ENCODE data around the gene MYH14. TPM values are rescaled to one million over a fixed set of nuclear protein-coding genes. Genes with fewer than 3 reads are reported as not detected.

The MYH14 gene
- total RNA-seq, 1 donor from 2014 or later, result 146 TPM

GRCh38 chr19:50268041-50268440, 64.6 kb downstream of the MYH14 start:
- no peaks in the 10 kb centered on the region for H3K4me1 ChIP-seq
- intact Hi-C loops (cut with DNase I), result no loop called here
- H3K36me3 ChIP-seq, result peaks cover 18% of the 10 kb centered on the region
- TF ChIP-seq, protein P1, sequence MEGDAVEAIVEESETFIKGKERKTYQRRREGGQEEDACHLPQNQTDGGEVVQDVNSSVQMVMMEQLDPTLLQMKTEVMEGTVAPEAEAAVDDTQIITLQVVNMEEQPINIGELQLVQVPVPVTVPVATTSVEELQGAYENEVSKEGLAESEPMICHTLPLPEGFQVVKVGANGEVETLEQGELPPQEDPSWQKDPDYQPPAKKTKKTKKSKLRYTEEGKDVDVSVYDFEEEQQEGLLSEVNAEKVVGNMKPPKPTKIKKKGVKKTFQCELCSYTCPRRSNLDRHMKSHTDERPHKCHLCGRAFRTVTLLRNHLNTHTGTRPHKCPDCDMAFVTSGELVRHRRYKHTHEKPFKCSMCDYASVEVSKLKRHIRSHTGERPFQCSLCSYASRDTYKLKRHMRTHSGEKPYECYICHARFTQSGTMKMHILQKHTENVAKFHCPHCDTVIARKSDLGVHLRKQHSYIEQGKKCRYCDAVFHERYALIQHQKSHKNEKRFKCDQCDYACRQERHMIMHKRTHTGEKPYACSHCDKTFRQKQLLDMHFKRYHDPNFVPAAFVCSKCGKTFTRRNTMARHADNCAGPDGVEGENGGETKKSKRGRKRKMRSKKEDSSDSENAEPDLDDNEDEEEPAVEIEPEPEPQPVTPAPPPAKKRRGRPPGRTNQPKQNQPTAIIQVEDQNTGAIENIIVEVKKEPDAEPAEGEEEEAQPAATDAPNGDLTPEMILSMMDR (IDR thresholded peaks at IDR 0.05), result no peak
- H3K27ac ChIP-seq, result no peak overlapping the region
- no peaks in the 10 kb centered on the region for H3K27me3 ChIP-seq
- no peak overlapping the region for H3K4me3 ChIP-seq
- DNase-seq (no peak), ATAC-seq (no peak)
- H3K9me3 ChIP-seq, result no peaks in the 10 kb centered on the region

DNA sequence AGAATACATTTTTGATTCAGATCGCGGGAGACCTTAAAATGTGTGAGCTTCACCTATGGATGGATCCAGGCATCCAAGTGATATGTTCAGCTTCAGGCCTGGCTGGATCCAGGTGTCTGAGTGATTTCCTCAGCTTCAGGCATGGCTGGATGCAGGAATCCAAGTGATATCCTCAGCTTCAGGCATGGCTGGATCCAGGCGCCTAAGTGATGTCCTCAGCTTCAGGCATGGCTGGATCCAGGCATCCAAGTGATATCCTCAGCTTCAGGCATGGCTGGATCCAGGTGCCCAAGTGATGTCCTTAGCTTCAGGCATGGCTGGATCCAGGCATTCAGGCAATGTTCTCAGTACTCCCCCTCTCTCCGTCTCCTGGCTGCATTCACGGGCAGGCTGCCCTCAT, 65.1 kb downstream of the MYH14 start:
- intact Hi-C loops (cut with DNase I), result no loop called here
- DNase-seq (no peak), ATAC-seq (no peak)
- TF ChIP-seq, protein P1 (IDR thresholded peaks at IDR 0.05), result no peak
- Histone ChIP-seq H3K9me3 (no peaks in the 10 kb centered on the region), H3K4me1 (no peaks in the 10 kb centered on the region), H3K27ac (no peak overlapping the region), H3K36me3 (peaks cover 18% of the 10 kb centered on the region), H3K27me3 (no peaks in the 10 kb centered on the region), H3K4me3 (no peak overlapping the region)

- no peaks in the 10 kb centered on the region for H3K27me3 ChIP-seq
- intact Hi-C loops (cut with DNase I), result no loop called here
- H3K36me3 ChIP-seq, result peaks cover 18% of the 10 kb centered on the region
- DNase-seq (no peak), ATAC-seq (no peak)
- no peak overlapping the region for H3K27ac ChIP-seq
- H3K9me3 ChIP-seq, result no peaks in the 10 kb centered on the region
- no peaks in the 10 kb centered on the region for H3K4me1 ChIP-seq
- TF ChIP-seq, protein P1 (IDR thresholded peaks at IDR 0.05), result no peak
- no peak overlapping the region for H3K4me3 ChIP-seq
Measured at GRCh38 chr19:50269653-50270052, 66.2 kb downstream of the MYH14 start.

DNA sequence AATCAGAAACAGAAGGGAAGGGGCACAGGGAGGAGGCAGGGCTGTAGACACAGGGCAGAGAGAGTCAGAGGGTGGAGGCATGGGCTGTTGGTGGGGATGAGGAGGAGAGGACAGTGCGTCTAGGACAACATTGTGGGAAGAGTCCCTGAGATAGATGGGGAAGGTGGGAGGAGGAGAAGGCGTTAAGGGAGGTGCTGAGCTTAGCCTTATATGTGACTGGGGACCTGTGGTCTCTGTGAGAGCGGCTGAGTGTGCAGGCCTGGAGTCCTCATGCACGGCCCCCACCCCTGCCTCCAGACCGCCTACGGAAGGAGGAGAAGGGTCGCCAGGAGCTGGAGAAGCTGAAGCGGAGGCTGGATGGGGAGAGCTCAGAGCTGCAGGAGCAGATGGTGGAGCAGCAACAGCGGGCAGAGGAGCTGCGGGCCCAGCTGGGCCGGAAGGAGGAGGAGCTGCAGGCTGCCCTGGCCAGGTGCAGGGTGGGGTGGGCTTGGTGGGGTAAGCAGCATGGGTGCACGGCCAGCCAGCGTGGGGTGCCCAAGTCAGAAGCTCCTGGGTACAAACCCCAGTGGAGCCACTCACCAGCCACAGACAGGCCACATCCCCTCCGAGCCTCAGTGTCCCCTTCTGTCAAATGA, 69.0 kb downstream of the MYH14 start:
- H3K4me3 ChIP-seq, result no peak overlapping the region
- TF ChIP-seq, protein P1 (IDR thresholded peaks at IDR 0.05), result no peak
- no peak overlapping the region for H3K27ac ChIP-seq
- peaks cover 18% of the 10 kb centered on the region for H3K36me3 ChIP-seq
- no peaks in the 10 kb centered on the region for H3K9me3 ChIP-seq
- DNase-seq (no peak), ATAC-seq (no peak)
- intact Hi-C loops (cut with DNase I), result no loop called here
- H3K27me3 ChIP-seq, result no peaks in the 10 kb centered on the region
- H3K4me1 ChIP-seq, result no peaks in the 10 kb centered on the region

DNA sequence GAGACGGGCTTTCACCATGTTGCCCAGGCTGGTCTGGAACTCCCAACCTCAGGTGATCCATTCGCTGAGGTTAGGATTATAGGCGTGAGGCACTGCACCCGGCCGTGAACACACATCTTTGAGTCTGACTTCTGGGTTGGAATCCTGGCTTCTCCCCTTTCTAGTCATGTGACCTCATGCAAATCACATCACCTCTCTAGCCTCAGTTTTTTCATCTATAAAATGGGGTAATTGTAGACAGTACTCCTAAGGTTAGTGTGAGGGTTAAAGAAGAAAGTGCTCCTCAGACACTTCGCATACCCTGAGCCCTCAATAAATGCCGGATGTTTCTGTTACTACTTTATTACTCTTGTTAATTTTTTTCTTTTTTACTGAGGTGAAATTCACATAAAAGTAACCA, 70.4 kb downstream of the MYH14 start:
- H3K4me3 ChIP-seq, result no peak overlapping the region

More for the DNA sequence above, 70.4 kb downstream of the MYH14 start:
- intact Hi-C loops (cut with DNase I), result no loop called here
- DNase-seq, result no peak
- Histone ChIP-seq H3K27me3 (no peaks in the 10 kb centered on the region), H3K27ac (no peak overlapping the region), H3K9me3 (no peaks in the 10 kb centered on the region), H3K4me1 (no peaks in the 10 kb centered on the region), H3K36me3 (peaks cover 12% of the 10 kb centered on the region)
- ATAC-seq, result no peak
- TF ChIP-seq, protein P1 (IDR thresholded peaks at IDR 0.05), result no peak

All from upper lobe of right lung (tissue), 1 donor.